H9 (cell line): ENCODE data around the gene GRB2. TPM values are rescaled to one million over a fixed set of nuclear protein-coding genes. Genes with fewer than 3 reads are reported as not detected.

ENCODE experiments used
- DNase-seq: peaks from one replicate; pipeline ENCODE4 v3.0.0-alpha.2; 2017
- H2AFZ ChIP-seq: one replicate; pipeline ENCODE4 v1.6.1; 2013; ENCODE audit warnings: mild to moderate bottlenecking, low read length, control low read depth, moderate library complexity
- H2AK5ac ChIP-seq: 2 replicates; pipeline ENCODE4 v1.6.1; 2013; ENCODE audit warnings: low read length, control low read depth, mixed read lengths; ENCODE audit not compliant: insufficient read length
- H2BK120ac ChIP-seq: one replicate; pipeline ENCODE4 v1.6.1; 2013; ENCODE audit warnings: low read depth, mild to moderate bottlenecking, low read length, control low read depth, inconsistent platforms; ENCODE audit not compliant: poor library complexity, severe bottlenecking
- H2BK12ac ChIP-seq: 2 replicates; pipeline ENCODE4 v1.6.1; 2013; ENCODE audit warnings: low read length, control low read depth, mixed read lengths, low read depth; ENCODE audit not compliant: insufficient read length
- H2BK15ac ChIP-seq: 2 replicates; pipeline ENCODE4 v1.6.1; 2013; ENCODE audit warnings: low read depth, low read length, control low read depth
- H2BK20ac ChIP-seq: one replicate; pipeline ENCODE4 v1.6.1; 2013; ENCODE audit warnings: low read depth, mild to moderate bottlenecking, low read length, control low read depth, inconsistent platforms; ENCODE audit not compliant: poor library complexity, severe bottlenecking
- H2BK5ac ChIP-seq: 2 replicates; pipeline ENCODE4 v1.6.1; 2013; ENCODE audit warnings: low read length, control low read depth, mixed read lengths; ENCODE audit not compliant: insufficient read length
- H3K14ac ChIP-seq: 2 replicates; pipeline ENCODE4 v1.6.1; 2013; ENCODE audit warnings: low read length, control low read depth; ENCODE audit not compliant: insufficient read depth
- H3K18ac ChIP-seq: 2 replicates; pipeline ENCODE4 v1.6.1; 2013; ENCODE audit warnings: low read depth, mild to moderate bottlenecking, mixed read lengths, low read length, control low read depth; ENCODE audit not compliant: insufficient read length
- H3K23ac ChIP-seq: 2 replicates; pipeline ENCODE4 v1.6.1; 2013; ENCODE audit warnings: low read length, control low read depth, mixed read lengths, low read depth; ENCODE audit not compliant: insufficient read length
- H3K23me2 ChIP-seq: 2 replicates; pipeline ENCODE4 v1.6.1; 2013; ENCODE audit warnings: low read depth, mild to moderate bottlenecking, mixed read lengths, low read length, control low read depth; ENCODE audit not compliant: insufficient read length, poor library complexity, severe bottlenecking
- H3K27ac ChIP-seq: 2 replicates; pipeline ENCODE4 v1.5.1; 2013; ENCODE audit warnings: low read length, control low read depth, mixed read lengths, low read depth; ENCODE audit not compliant: insufficient read length
- H3K27me3 ChIP-seq: 2 replicates; pipeline ENCODE4 v1.6.1; 2013; ENCODE audit warnings: low read length, control low read depth, inconsistent platforms; ENCODE audit not compliant: insufficient read depth
- H3K4ac ChIP-seq: 2 replicates; pipeline ENCODE4 v1.6.1; 2013; ENCODE audit warnings: low read depth, mild to moderate bottlenecking, control low read depth, inconsistent platforms, low read length, moderate library complexity
- H3K4me1 ChIP-seq: 2 replicates; pipeline ENCODE4 v1.6.1; 2013; ENCODE audit warnings: low read length, control low read depth, inconsistent platforms; ENCODE audit not compliant: insufficient read depth
- H3K4me2 ChIP-seq: 2 replicates; pipeline ENCODE4 v1.6.1; 2013; ENCODE audit warnings: low read length, control low read depth, mixed read lengths; ENCODE audit not compliant: insufficient read length, insufficient read depth
- H3K56ac ChIP-seq: 2 replicates; pipeline ENCODE4 v1.6.1; 2013; ENCODE audit warnings: low read depth, mild to moderate bottlenecking, mixed read lengths, low read length, control low read depth; ENCODE audit not compliant: insufficient read length
- H3K79me1 ChIP-seq: 2 replicates; pipeline ENCODE4 v1.6.1; 2013; ENCODE audit warnings: low read depth, mild to moderate bottlenecking, moderate library complexity, low read length, control low read depth, inconsistent platforms; ENCODE audit not compliant: insufficient read depth, poor library complexity, severe bottlenecking
- H3K79me2 ChIP-seq: 2 replicates; pipeline ENCODE4 v1.6.1; 2013; ENCODE audit warnings: low read length, control low read depth, inconsistent platforms; ENCODE audit not compliant: insufficient read depth
- H3K9ac ChIP-seq: 2 replicates; pipeline ENCODE4 v1.6.1; 2013; ENCODE audit warnings: low read length, control low read depth, mixed read lengths; ENCODE audit not compliant: insufficient read length; ENCODE audit errors: extremely low read depth
- H3K9me3 ChIP-seq: one replicate; pipeline ENCODE4 v1.6.1; 2013; ENCODE audit warnings: low read depth, low read length, inconsistent platforms; ENCODE audit not compliant: control insufficient read depth
- H3T11ph ChIP-seq: one replicate; pipeline ENCODE4 v1.6.1; 2013; ENCODE audit warnings: mild to moderate bottlenecking, low read length, control low read depth, inconsistent platforms
- H4K20me1 ChIP-seq: one replicate; pipeline ENCODE4 v1.6.1; 2013; ENCODE audit not compliant: control insufficient read depth, insufficient read length, insufficient read depth
- H4K5ac ChIP-seq: 2 replicates; pipeline ENCODE4 v1.6.1; 2013; ENCODE audit warnings: low read depth, mild to moderate bottlenecking, mixed read lengths, low read length, control low read depth; ENCODE audit not compliant: insufficient read length
- H4K8ac ChIP-seq: replicated peaks from 2 replicates; pipeline ENCODE4 v1.6.1; 2013; ENCODE audit warnings: low read length, control low read depth, mixed read lengths, low read depth; ENCODE audit not compliant: insufficient read length
- H4K91ac ChIP-seq: 2 replicates; pipeline ENCODE4 v1.6.1; 2013; ENCODE audit warnings: low read depth, mild to moderate bottlenecking, moderate library complexity, mixed read lengths, low read length, control low read depth; ENCODE audit not compliant: insufficient read length
- H3K27ac Mint-ChIP-seq, 3 experiments: 2 replicates in 2 of 3; 3 replicates in 1 of 3; pipeline ENCODE4 v1.8.0; 2020 to 2021; ENCODE audit warnings: mixed read lengths in 3 of 3, mild to moderate bottlenecking in 1 of 3, moderate library complexity in 1 of 3
- H3K27me3 Mint-ChIP-seq: 2 replicates; pipeline ENCODE4 v1.8.0; 2021; ENCODE audit warnings: low read depth, mild to moderate bottlenecking, moderate library complexity, mixed read lengths
- H3K36me3 Mint-ChIP-seq, 3 experiments: 2 replicates in 2 of 3; 3 replicates in 1 of 3; pipeline ENCODE4 v1.8.0; 2020 to 2021; ENCODE audit warnings: low read depth in 3 of 3, mixed read lengths in 3 of 3; ENCODE audit not compliant: insufficient read depth in 1 of 3
- H3K4me1 Mint-ChIP-seq, 2 experiments: 2 replicates each; pipeline ENCODE4 v1.8.0; 2020; ENCODE audit warnings: mixed read lengths in 2 of 2
- H3K4me3 Mint-ChIP-seq, 2 experiments: 2 replicates in 1 of 2; 3 replicates in 1 of 2; pipeline ENCODE4 v1.8.0; 2020 to 2021; ENCODE audit warnings: mild to moderate bottlenecking in 2 of 2, mixed read lengths in 2 of 2, moderate library complexity in 1 of 2
- H3K9me3 Mint-ChIP-seq, 2 experiments: 2 replicates in 1 of 2; 3 replicates in 1 of 2; pipeline ENCODE4 v1.8.0; 2020; ENCODE audit warnings: mild to moderate bottlenecking in 2 of 2, mixed read lengths in 2 of 2, moderate library complexity in 1 of 2
- WGBS: extraction: QIAGEN DNeasy Blood & Tissue Kit; methylation state at CpG from one replicate; pipeline ENCODE4 v1.1.7; 2013; ENCODE audit warnings: missing lambda C conversion rate, low lambda C conversion rate, mixed read lengths; ENCODE audit not compliant: insufficient read length; ENCODE audit errors: extremely low coverage; 5-methylcytosine and 5-hydroxymethylcytosine counted together
- total RNA-seq: library from RNA; stranded (reverse); gene quantifications from 2 replicates; pipeline ENCODE4 v1.2.1, GENCODE V29; 2021
- TF ChIP-seq, protein P1 (sequence below): fragments of 200-600 bp; sonication (generic); conservative IDR thresholded peaks from 3 replicates; pipeline ENCODE4 v1.8.0; 2021; ENCODE audit warnings: antibody characterized with exemption, mild to moderate bottlenecking

Gene GRB2
- total RNA-seq, 1 experiment from 2014 or later = 91.7 TPM

DNA sequence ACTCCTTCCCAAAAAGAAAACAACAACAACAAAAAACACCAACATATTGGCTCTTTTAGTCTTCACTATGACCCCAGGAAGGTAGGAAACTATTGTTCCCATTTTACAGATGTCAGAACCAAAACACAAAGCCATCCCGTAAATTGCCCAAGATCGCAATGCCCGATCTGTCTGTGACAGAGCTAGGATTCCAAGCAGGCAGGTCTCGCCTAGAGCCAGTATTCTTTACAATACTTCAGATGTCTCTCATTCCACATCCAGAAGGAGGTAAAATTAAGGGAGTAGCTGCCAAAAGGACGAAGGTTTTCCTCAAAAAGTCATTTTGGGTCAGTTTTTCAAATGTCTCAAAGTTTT lies 21.7 kb downstream of the GRB2 start:
- H2BK20ac ChIP-seq = no peak overlapping the region
- no peak overlapping the region for H4K91ac ChIP-seq
- H3K23me2 ChIP-seq = no peaks in the 10 kb centered on the region
- no peaks in the 10 kb centered on the region for H3K27me3 ChIP-seq
- H3K18ac ChIP-seq = no peak overlapping the region
- H3K4me3 Mint-ChIP-seq = no peak overlapping the region
- H3K56ac ChIP-seq = no peak overlapping the region
- H2BK12ac ChIP-seq = no peak overlapping the region
- no peak overlapping the region for H2AFZ ChIP-seq
- H4K8ac ChIP-seq = no peak overlapping the region
- H3K36me3 Mint-ChIP-seq = peaks cover 2 to 11% (median 9%) of the 10 kb centered on the region in 3 experiments; a peak in 6 of 7 replicates
- H3K27ac Mint-ChIP-seq = peak overlapping the region in 1 of 3 experiments; percentile 32; a peak in 3 of 7 replicates
- peaks cover 14 to 18% of the 10 kb centered on the region in 2 experiments for H3K4me1 Mint-ChIP-seq
- no peaks in the 10 kb centered on the region for H4K20me1 ChIP-seq
- H3K79me1 ChIP-seq = peaks cover 5% of the 10 kb centered on the region
- no peak overlapping the region for H2BK120ac ChIP-seq
- no peak overlapping the region for H2BK15ac ChIP-seq
- H3K9me3 ChIP-seq = no peaks in the 10 kb centered on the region
- no peaks in the 10 kb centered on the region for H3K27me3 Mint-ChIP-seq
- no peak overlapping the region for H3K27ac ChIP-seq
- no peak overlapping the region for H3K4ac ChIP-seq
- TF ChIP-seq, protein P1, sequence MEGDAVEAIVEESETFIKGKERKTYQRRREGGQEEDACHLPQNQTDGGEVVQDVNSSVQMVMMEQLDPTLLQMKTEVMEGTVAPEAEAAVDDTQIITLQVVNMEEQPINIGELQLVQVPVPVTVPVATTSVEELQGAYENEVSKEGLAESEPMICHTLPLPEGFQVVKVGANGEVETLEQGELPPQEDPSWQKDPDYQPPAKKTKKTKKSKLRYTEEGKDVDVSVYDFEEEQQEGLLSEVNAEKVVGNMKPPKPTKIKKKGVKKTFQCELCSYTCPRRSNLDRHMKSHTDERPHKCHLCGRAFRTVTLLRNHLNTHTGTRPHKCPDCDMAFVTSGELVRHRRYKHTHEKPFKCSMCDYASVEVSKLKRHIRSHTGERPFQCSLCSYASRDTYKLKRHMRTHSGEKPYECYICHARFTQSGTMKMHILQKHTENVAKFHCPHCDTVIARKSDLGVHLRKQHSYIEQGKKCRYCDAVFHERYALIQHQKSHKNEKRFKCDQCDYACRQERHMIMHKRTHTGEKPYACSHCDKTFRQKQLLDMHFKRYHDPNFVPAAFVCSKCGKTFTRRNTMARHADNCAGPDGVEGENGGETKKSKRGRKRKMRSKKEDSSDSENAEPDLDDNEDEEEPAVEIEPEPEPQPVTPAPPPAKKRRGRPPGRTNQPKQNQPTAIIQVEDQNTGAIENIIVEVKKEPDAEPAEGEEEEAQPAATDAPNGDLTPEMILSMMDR = no peak
- no peaks in the 10 kb centered on the region for H3K9me3 Mint-ChIP-seq
- H3K14ac ChIP-seq = no peak overlapping the region
- no CpG with 5 or more reads among the region's 5 CpGs for WGBS
- no peak for DNase-seq
- H4K5ac ChIP-seq = no peak overlapping the region
- H3K9ac ChIP-seq = no peak overlapping the region
- H2BK5ac ChIP-seq = no peak overlapping the region
- peaks cover 15% of the 10 kb centered on the region; the same call in 1 of the 2 replicates for H3K79me2 ChIP-seq
- no peak overlapping the region for H3K23ac ChIP-seq
- no peak overlapping the region for H3K4me2 ChIP-seq
- H3K4me1 ChIP-seq = no peaks in the 10 kb centered on the region
- H2AK5ac ChIP-seq = no peak overlapping the region
- H3T11ph ChIP-seq = no peak overlapping the region
